Measurements from ENCODE around the gene SLC25A25. TPM values are rescaled to one million over a fixed set of nuclear protein-coding genes. Genes with fewer than 3 reads are reported as not detected.

The SLC25A25 gene
- total and polyA plus RNA-seq, 10 of the 15 experiments (the other 5 are each of a cell fraction or from before 2014, with no cell fraction given): 0.04 to 17.1 (median 12.4) TPM; not detected in 1

DNA sequence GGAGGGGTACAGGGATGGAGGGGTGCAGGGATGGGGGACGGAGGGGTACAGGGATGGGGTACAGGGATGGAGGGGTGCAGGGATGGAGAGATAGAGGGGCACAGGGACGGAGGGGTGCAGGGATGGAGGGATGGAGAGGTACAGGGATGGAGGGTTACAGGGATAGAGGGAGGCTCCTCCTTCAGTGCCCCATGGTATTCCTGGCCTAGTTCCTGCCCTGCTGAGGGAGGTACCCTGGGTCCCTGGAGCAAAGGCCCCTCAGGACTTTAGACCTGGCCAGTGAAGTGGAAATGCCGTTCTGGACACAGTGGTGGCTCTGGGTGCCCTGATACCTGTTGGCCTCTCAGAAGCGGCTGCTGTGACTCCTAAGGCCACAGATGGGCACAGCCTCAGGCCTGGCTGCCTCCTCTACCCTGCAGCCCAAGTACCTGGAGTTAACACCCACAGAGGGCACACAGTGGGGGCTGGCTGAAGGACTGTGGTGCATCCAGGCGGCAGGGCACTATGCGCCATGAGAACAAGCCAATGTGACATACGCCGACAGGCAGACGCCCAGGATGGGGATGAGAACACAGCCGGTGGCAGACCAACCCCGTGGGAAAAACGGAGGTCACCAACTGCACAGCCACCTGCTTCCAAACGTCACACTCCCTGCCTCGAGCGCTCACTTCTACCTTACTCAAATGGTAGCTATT lies 51.1 kb downstream of the SLC25A25 start:
- peaks cover 23% of the 10 kb centered on the region for H3K4me1 ChIP-seq (ENCODE audit: control insufficient read depth, insufficient read depth, low read length)
- TF ChIP-seq POLR2AphosphoS5 (IDR thresholded peaks at IDR 0.05; ENCODE audit: low read length): peak; percentile 39; the same call in 1 of the 2 replicates
- TF ChIP-seq, protein P1, sequence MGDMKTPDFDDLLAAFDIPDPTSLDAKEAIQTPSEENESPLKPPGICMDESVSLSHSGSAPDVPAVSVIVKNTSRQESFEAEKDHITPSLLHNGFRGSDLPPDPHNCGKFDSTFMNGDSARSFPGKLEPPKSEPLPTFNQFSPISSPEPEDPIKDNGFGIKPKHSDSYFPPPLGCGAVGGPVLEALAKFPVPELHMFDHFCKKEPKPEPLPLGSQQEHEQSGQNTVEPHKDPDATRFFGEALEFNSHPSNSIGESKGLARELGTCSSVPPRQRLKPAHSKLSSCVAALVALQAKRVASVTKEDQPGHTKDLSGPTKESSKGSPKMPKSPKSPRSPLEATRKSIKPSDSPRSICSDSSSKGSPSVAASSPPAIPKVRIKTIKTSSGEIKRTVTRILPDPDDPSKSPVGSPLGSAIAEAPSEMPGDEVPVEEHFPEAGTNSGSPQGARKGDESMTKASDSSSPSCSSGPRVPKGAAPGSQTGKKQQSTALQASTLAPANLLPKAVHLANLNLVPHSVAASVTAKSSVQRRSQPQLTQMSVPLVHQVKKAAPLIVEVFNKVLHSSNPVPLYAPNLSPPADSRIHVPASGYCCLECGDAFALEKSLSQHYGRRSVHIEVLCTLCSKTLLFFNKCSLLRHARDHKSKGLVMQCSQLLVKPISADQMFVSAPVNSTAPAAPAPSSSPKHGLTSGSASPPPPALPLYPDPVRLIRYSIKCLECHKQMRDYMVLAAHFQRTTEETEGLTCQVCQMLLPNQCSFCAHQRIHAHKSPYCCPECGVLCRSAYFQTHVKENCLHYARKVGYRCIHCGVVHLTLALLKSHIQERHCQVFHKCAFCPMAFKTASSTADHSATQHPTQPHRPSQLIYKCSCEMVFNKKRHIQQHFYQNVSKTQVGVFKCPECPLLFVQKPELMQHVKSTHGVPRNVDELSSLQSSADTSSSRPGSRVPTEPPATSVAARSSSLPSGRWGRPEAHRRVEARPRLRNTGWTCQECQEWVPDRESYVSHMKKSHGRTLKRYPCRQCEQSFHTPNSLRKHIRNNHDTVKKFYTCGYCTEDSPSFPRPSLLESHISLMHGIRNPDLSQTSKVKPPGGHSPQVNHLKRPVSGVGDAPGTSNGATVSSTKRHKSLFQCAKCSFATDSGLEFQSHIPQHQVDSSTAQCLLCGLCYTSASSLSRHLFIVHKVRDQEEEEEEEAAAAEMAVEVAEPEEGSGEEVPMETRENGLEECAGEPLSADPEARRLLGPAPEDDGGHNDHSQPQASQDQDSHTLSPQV (IDR thresholded peaks at IDR 0.05): no peak
- H2AFZ ChIP-seq (ENCODE audit: control insufficient read depth, low read depth, low read length): no peak overlapping the region
- no peak overlapping the region for H3K4me2 ChIP-seq (ENCODE audit: control insufficient read depth, insufficient read depth)
- no peak overlapping the region for H3K27ac ChIP-seq (ENCODE audit: control insufficient read depth, insufficient read depth)
- no peaks in the 10 kb centered on the region for H3K79me2 ChIP-seq (ENCODE audit: control insufficient read depth, insufficient read depth, low read length)
- no peaks in the 10 kb centered on the region for H3K27me3 ChIP-seq (replicated peaks in 1 of 2; ENCODE audit: control insufficient read depth in 2 of 2, insufficient read depth in 2 of 2, low read length in 1 of 2)
- no peaks in the 10 kb centered on the region for H3K9me3 ChIP-seq (replicated peaks; ENCODE audit: control insufficient read depth, insufficient read depth, low read length)
- no peak overlapping the region for H3K9ac ChIP-seq (ENCODE audit: control insufficient read depth, insufficient read depth, low read length)
- FAIRE-seq (no peak), ATAC-seq (no peak), DNase-seq (ENCODE audit: low read depth, low spot score) (no peak)
- RAD21 ChIA-PET (ENCODE audit: unreplicated experiment): no interaction called here
- H3K36me3 ChIP-seq (ENCODE audit: control insufficient read depth in 2 of 2, insufficient read depth in 2 of 2, low read length in 1 of 2): peaks cover 8 to 18% of the 10 kb centered on the region in 2 experiments; a peak in 3 of 4 replicates
- POLR2A ChIA-PET: interaction anchor here (1.1 to 1.2 kb wide), 2 partner anchors 9 to 52 kb away, joined by 3 to 4 read pairs; partner anchors contain the start of genes NAIF1 and SLC25A25
- intact Hi-C loops (cut with micrococcal nuclease; ENCODE audit: unreplicated experiment): no loop called here
- WGBS (ENCODE audit: insufficient coverage, insufficient replicate concordance, low lambda C conversion rate, missing lambda C conversion rate): 33% methylated on average over 14 of the region's 15 CpGs
- BruUV-seq (replicated peaks): no TSS peak
- no peaks in the 10 kb centered on the region for H4K20me1 ChIP-seq (ENCODE audit: control insufficient read depth, insufficient read depth)
- CTCF ChIA-PET: interaction anchor here (0.7 to 1.1 kb wide), 3 partner anchors 22 to 127 kb away, joined by 3 read pairs; no protein-coding TSS in a partner anchor
- H3K4me3 ChIP-seq: no peak overlapping the region
- SMC1A ChIA-PET (ENCODE audit: uncharacterized antibody, unreplicated experiment): no interaction called here
- in situ Hi-C loops (cut with MboI): no loop called here

All from GM12878 (cell line).